Thyroid gland (tissue), 4 donors: Measurements from ENCODE around the gene CC2D2B. TPM values are rescaled to one million over a fixed set of nuclear protein-coding genes. Genes with fewer than 3 reads are reported as not detected.
"Not testable (repeated sequence)": the region's sequence is repeated elsewhere in the genome, so short reads cannot be mapped to it uniquely, and the experiment has no call there.

Source experiments
- DNase-seq, 2 donors: peaks; one replicate each; pipeline ENCODE4 v3.0.0-alpha.2; 2019
- H3K27ac ChIP-seq, 3 donors: fragments of 200-600 bp; sonication (generic); 1 replicate in 2 of 3; 2 replicates in 1 of 3; pipeline ENCODE4 v1.5.1; 2016 to 2019; ENCODE audit warnings: mild to moderate bottlenecking in 1 of 3, moderate library complexity in 1 of 3
- H3K27me3 ChIP-seq: fragments of 200-600 bp; sonication (generic); one replicate; pipeline ENCODE4 v1.5.1; 2019
- H3K36me3 ChIP-seq, 2 donors: fragments of 200-600 bp; sonication (generic); one replicate each; pipeline ENCODE4 v1.5.1; 2016 to 2019
- H3K4me1 ChIP-seq, 2 donors: fragments of 200-600 bp; sonication (generic); one replicate each; pipeline ENCODE4 v1.5.1; 2017 to 2019
- H3K4me3 ChIP-seq, 3 donors: fragments of 200-600 bp; sonication (generic); replicated peaks in 1 of 3; 1 replicate in 2 of 3; 2 replicates in 1 of 3; pipeline ENCODE4 v1.5.1; 2016; ENCODE audit warnings: mild to moderate bottlenecking in 1 of 3
- H3K9me3 ChIP-seq: fragments of 200-600 bp; sonication (generic); one replicate; pipeline ENCODE4 v1.5.1; 2017
- CTCF ChIP-seq, 6 experiments: fragments of 200-600 bp in 3 of 6; fragments of 450-650 bp in 3 of 6; sonication (generic) in 3 of 6; IDR thresholded peaks; one replicate each; pipeline ENCODE4 v1.5.1; 2016 to 2019; ENCODE audit warnings: antibody characterized with exemption in 6 of 6, mild to moderate bottlenecking in 2 of 6, inconsistent platforms in 1 of 6, moderate library complexity in 1 of 6
- POLR2A ChIP-seq, 2 donors: fragments of 450-650 bp; IDR thresholded peaks; one replicate each; pipeline ENCODE4 v1.6.1; 2017; ENCODE audit warnings: antibody characterized with exemption in 2 of 2, mild to moderate bottlenecking in 2 of 2, moderate library complexity in 1 of 2
- WGBS, 2 donors: methylation state at CpG; one replicate each; pipeline ENCODE4 v1.1.5; 2017; 5-methylcytosine and 5-hydroxymethylcytosine counted together
- intact Hi-C: fragments of 100-400 bp; cut with DNase I; formaldehyde crosslinking; loops from one replicate; pipeline ENCODE4 v1.15.1; 2023
- total RNA-seq, 4 donors: library from RNA; depleted of rRNA; stranded (reverse); fragments of >200 nt; gene quantifications; one replicate each; pipeline ENCODE4 v1.2.3, GENCODE V29; 2016

The CC2D2B gene
- total RNA-seq, 4 donors from 2014 or later: 1.2 to 2.3 (median 2.1) TPM

DNA sequence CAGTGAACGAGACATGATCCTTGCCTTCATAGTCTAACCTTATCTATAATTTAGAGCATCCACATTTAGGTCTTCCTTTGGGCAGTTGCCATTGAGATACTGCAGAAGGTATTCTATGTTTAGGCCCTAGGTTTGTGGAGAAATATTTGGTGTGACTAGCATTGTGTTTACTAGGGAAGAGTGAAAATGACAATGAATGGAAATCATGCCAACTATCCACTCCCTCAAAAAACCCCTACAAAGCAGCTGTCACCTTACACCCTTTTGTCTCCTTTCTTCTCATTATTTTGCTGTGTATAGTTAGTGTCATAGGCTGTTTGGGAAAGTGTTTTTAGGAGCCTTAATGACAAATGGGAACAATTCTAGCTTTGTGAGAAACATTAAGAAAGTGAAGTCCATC is 138.8 kb downstream of the CC2D2B start:
- Histone ChIP-seq H3K4me3 (no peak overlapping the region), H3K27ac (no peak overlapping the region), H3K4me1 (peaks cover 7 to 9% of the 10 kb centered on the region in 2 donors), H3K27me3 (no peaks in the 10 kb centered on the region), H3K9me3 (no peaks in the 10 kb centered on the region), H3K36me3 (no peaks in the 10 kb centered on the region)
- intact Hi-C loops: no loop called here
- WGBS, 2 donors: 89 to 96% methylated on average over 1 of the region's 1 CpG
- DNase-seq: no peak
- TF ChIP-seq CTCF (IDR thresholded peaks at IDR 0.05) (no peak), POLR2A (IDR thresholded peaks at IDR 0.05) (no peak)

DNA sequence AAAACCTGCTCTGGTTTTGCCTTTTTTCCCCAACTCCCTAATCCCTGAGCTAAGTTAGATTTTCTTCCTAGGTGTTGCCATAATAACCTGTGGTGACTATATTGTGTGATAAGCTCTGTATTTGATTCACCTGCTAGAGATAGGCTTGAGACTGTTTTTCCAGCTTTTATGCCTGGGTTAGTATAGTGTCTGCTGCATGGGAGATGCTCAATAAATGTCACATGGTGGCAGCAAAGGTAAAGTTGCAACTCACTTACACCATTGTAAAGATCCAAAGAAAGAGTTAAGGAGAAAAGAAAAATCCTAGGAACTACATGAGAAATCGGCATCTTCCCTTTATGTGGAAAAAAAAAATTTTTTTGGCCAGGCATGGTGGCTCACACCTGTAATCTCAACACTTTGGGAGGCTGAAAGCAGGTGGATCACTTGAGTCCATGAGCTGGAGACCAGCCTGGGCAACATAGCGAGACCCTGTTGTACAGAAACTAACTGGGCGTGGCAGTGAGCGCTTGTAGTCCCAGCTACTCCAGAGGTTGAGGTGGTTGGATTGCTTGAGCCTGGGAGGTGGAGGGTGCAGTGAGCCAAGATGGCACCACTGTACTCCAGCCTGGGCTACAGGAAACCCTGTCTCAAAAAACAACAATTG is 139.4 kb downstream of the CC2D2B start:
- H3K27me3 ChIP-seq: no peaks in the 10 kb centered on the region
- WGBS, 2 donors: 94 to 97% methylated on average over 4 of the region's 4 CpGs
- DNase-seq: no peak
- intact Hi-C loops: no loop called here
- H3K9me3 ChIP-seq: no peaks in the 10 kb centered on the region
- peaks cover 7 to 9% of the 10 kb centered on the region in 2 donors for H3K4me1 ChIP-seq
- H3K27ac ChIP-seq: no peak overlapping the region
- no peak overlapping the region for H3K4me3 ChIP-seq
- TF ChIP-seq POLR2A (IDR thresholded peaks at IDR 0.05) (no peak), CTCF (IDR thresholded peaks at IDR 0.05) (no peak)
- no peaks in the 10 kb centered on the region for H3K36me3 ChIP-seq

DNA sequence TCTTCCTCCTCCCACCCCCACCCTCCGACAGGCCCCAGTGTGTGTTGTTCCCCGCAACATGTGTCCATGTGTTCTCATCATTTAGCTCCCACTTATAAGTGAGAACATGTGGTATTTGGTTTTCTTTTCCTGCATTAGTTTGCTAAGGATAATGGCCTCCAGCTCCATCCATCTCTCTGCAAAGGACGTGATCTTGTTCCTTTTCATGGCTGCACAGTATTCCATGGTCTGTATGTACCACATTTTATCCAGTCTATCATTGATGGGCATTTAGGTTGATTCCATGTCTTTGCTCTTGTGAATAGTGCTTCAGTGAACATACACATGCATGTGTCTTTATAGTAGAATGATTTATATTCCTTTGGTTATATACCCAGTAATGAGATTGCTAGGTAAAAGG is 140.2 kb downstream of the CC2D2B start:
- H3K27me3 ChIP-seq, H3K4me3 ChIP-seq, DNase-seq, H3K4me1 ChIP-seq, H3K27ac ChIP-seq, H3K36me3 ChIP-seq, H3K9me3 ChIP-seq, intact Hi-C loops: not testable (repeated sequence)
- WGBS, 2 donors: 96 to 99% methylated on average over 2 to 3 of the region's 3 CpGs

- Histone ChIP-seq H3K4me1 (peaks cover 4 to 6% of the 10 kb centered on the region in 2 donors), H3K36me3 (no peaks in the 10 kb centered on the region), H3K9me3 (no peaks in the 10 kb centered on the region), H3K27ac (no peak overlapping the region), H3K27me3 (no peaks in the 10 kb centered on the region), H3K4me3 (no peak overlapping the region)
- WGBS, 2 donors: 88 to 95% methylated on average over 2 of the region's 2 CpGs
- no peak for TF ChIP-seq CTCF (IDR thresholded peaks at IDR 0.05)
- no peak for TF ChIP-seq POLR2A (IDR thresholded peaks at IDR 0.05)
- intact Hi-C loops: no loop called here
- DNase-seq: no peak
Measured at GRCh38 chr10:96049340-96049739, 141.6 kb downstream of the CC2D2B start.

GRCh38 chr10:96053985-96054384 is 146.2 kb downstream of the CC2D2B start:
- Histone ChIP-seq H3K4me1 (no peaks in the 10 kb centered on the region), H3K9me3 (no peaks in the 10 kb centered on the region), H3K4me3 (no peak overlapping the region), H3K36me3 (peaks cover 16 to 22% of the 10 kb centered on the region in 2 donors), H3K27me3 (no peaks in the 10 kb centered on the region), H3K27ac (no peak overlapping the region)
- DNase-seq: no peak
- intact Hi-C loops: no loop called here
- TF ChIP-seq POLR2A (IDR thresholded peaks at IDR 0.05): no peak
- TF ChIP-seq CTCF (IDR thresholded peaks at IDR 0.05): no peak
- WGBS, 2 donors: 90 to 94% methylated on average over 2 of the region's 2 CpGs
